NCI-H146 treated with DMSO at 0.1 percent for 48 hours (cell line): ENCODE data around the gene RTN4RL1.
A peak's percentile ranks its signal among the peaks of the same experiment; 100 is the strongest.

Source experiments
- DNase-seq: peaks from one replicate; lab custom pipeline; 2025; ENCODE audit not compliant: unreplicated experiment; lab: John Stamatoyannopoulos, UW

Gene RTN4RL1

DNA sequence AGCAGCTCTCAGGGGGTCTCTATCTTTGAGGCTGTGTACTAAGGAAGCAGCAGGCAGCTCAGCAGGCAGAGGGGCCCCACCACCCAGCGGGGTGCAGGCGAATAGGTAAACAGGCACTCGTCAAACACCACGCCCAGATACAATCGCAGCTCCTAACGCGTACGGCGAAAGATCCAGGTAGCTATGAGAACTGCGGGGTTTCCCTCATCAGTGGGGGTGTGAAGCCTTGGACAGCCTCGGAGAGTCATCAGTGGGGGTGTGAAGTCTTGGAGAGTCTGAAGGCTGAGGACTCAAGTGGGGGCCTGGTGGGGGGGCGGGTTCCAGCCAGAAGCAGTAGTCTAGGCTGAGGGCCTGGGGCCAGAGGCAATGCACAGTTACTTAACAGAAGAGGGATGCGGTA lies 69.0 kb downstream of the RTN4RL1 start:
- DNase-seq, result peak; percentile 39

DNA sequence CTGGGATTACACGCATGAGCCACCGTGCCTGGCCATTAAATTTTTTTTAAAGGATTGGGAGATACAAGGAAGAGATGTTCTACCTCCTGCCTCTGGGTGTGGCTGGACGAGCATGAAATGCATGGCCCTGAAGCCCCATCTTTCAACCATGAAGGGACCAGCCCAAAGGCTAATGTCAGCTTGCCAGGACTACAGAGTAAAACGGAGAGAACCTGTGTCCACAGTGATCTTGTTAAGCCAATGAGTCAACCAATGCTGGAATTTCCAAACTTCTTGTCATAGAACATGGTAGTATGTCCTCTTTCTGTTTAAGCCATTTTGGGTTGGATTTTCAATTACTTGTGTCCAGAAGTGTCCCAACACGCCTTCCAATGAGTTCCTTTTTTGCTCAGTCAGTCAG lies 71.3 kb downstream of the RTN4RL1 start:
- no peak for DNase-seq

GRCh38 chr17:1951920-1952319 lies 73.2 kb downstream of the RTN4RL1 start:
- no peak for DNase-seq

DNA sequence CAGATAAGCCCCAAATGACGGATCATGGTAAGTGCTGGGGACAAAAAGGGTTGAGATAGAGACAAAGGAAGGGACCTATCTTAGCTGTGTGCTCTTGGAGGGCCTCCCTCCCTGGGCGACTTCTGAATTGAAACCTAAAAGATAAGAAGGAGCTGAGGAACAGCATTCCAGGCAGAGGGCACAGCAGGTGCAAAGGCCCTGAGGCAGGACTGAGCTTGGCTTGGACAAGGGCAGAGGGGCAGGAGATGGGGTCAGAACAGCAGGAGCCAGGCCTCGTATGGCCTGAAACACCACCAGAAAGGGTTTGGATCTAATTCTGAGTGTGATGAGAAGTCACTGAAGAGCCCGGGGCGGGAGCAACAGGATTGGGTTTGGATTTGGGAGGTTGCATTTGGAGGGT lies 75.4 kb downstream of the RTN4RL1 start:
- no peak for DNase-seq

GRCh38 chr17:1948517-1948825 lies 76.7 kb downstream of the RTN4RL1 start:
- no peak for DNase-seq

DNA sequence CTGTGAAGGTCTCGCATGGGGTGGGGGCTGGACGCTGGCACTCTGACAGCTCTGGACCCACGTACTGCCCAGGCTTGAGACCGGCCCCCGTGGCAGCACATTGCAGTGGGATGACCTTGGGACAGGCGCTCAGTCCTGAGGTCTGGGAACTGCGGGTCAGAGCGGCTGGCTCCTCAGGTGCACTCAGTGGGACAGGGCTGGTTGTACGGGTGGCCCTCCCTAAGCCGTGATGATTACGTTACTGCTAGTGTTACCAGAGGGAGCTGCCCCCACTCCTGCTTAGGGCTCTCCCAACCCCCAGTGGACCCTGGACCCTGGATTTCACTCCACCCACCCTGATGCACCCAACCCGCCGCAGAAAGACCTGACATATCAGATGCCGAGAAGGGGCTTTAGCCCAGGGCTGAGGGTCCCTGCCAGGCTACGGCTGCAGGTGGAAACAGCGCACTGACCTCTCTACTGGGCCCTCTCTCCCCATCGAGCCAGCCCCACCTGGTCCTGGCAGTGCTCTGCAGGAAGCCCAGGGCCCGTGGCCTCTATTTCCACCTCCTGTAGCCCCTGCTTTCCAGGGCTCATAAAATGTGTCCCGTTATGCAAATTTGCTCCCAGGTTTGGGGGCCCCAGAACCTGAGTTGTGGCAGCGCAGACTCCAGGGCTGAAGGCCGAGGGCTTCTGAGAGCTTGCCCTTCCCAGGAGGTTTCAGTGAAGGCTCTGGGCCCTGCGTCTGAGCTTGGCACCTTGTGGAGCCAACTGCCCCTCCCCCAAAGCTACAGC lies 77.2 kb downstream of the RTN4RL1 start:
- no peak for DNase-seq

DNA sequence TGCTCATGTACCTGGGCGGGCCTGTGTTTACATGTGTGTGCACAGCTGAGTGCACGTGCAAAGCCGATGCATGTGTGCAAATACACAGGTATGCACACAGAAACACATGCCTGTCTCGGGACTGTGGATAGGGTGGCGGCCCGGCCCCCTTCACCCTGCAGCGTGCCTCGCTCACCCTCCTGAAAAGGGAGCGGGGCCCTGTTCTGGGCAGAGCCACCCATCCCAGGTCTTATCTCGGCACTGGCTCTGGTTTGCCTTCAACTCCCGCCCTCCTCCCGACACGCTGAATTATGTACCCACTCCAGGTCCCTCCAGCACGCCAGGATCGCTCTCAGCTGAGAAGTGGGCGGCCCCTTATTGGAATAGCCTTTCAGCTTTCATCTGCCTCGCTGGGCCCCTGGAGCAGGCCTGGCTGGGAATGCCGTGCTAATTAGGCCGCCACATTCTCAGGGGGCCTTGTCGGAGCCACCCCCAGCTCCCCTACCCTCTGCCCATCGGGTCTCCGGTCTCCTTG lies 77.8 kb downstream of the RTN4RL1 start:
- no peak for DNase-seq

GRCh38 chr17:1946021-1946932 lies 78.9 kb downstream of the RTN4RL1 start:
- DNase-seq, result no peak

- no peak for DNase-seq
Observed at GRCh38 chr17:1945621-1946020, 79.5 kb downstream of the RTN4RL1 start.

GRCh38 chr17:1943436-1943831 lies 81.7 kb downstream of the RTN4RL1 start:
- no peak for DNase-seq

GRCh38 chr17:1942666-1943435 lies 82.3 kb downstream of the RTN4RL1 start:
- no peak for DNase-seq

GRCh38 chr17:1942066-1942365 lies 83.1 kb downstream of the RTN4RL1 start:
- DNase-seq, result no peak

- DNase-seq, result no peak
Observed at GRCh38 chr17:1941272-1942065, 83.7 kb downstream of the RTN4RL1 start.

- no peak for DNase-seq
Observed at GRCh38 chr17:1940810-1941185, 84.3 kb downstream of the RTN4RL1 start.

- DNase-seq, result no peak
Observed at GRCh38 chr17:1939981-1940809, 84.9 kb downstream of the RTN4RL1 start.

DNA sequence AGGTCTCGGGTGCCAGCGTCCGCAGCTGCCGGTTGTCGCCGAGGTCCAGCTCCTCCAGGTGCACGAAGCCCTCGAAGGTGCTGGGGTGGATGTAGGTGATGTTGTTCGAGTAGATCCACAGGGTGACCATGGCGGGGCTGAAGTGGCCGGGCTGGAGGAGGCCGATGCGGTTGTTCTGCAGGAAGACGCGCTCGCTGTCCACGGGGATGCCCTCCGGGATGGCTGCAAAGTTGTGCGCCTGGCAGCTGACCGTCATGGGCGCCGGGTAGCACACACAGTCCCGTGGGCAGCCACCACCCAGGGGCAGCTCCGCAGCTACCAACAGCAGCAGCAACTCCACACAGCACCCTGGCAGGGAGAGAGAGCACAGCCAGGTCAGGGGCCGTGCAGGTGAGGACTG lies 87.7 kb downstream of the RTN4RL1 start:
- DNase-seq, result no peak

DNA sequence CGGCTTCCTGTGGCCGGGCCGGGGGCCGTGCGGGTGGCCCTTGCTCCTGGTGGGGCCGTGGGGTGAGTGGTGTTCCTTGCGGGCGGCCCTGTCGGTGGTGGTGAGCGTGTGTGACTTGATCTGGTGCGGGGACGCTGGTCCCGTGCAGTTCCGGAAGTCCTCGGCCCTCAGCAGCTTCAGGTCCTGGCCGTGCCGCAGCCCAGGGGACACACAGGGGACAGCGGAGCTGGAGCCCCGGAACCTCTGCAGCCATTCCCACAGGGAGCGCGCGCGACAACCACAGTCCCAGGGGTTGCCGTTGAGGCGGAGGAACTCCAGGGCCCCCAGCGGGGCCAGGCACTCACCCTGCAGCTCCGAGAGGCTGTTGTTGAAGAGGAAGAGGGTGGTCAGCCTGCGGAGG lies 88.4 kb downstream of the RTN4RL1 start:
- no peak for DNase-seq

- no peak for DNase-seq
Observed at GRCh38 chr17:1934901-1935300, 90.2 kb downstream of the RTN4RL1 start.

- DNase-seq, result no peak
Observed at GRCh38 chr17:1933875-1934715, 91.0 kb downstream of the RTN4RL1 start.
